Cardiac fibroblast (primary cell): ENCODE results near the gene LIN28B.

Source experiments
- DNase-seq, 2 donors: peaks; one replicate each; pipeline versions ENCODE4 v3.0.0 to v3.0.0-alpha.2; 2010; ENCODE audit warnings: low read depth in 2 of 2
- H3K4me3 ChIP-seq, 2 donors: replicated peaks in 1 of 2; 1 replicate in 1 of 2; 2 replicates in 1 of 2; pipeline ENCODE4 v1.5.1; 2011; ENCODE audit warnings: low read depth in 2 of 2, low read length in 2 of 2, mild to moderate bottlenecking in 2 of 2, moderate library complexity in 1 of 2
- TF ChIP-seq, protein P1 (sequence below): IDR thresholded peaks from one replicate; pipeline ENCODE4 v1.5.1; 2011; ENCODE audit warnings: low read depth, mild to moderate bottlenecking, low read length, inconsistent platforms

Gene LIN28B

DNA sequence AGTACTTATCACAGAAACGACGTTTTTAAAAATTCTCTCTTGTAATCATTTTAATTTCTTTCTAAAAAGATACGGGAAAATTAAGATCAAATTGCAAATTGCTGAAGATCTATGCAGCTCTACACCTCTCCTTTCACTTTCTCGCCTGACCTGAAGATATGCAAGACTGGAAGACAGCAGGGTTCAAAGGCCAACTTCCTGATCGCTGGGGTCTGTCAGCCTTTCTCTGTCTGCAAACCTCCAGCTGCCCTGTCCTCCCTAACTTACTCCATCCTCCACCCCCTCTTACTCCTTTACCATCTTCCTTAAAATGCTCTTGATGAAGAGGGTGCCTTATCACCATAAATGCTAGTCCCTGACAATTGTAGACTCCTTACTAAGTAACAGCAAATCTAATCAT is 159.2 kb downstream of the LIN28B start:
- TF ChIP-seq, protein P1, sequence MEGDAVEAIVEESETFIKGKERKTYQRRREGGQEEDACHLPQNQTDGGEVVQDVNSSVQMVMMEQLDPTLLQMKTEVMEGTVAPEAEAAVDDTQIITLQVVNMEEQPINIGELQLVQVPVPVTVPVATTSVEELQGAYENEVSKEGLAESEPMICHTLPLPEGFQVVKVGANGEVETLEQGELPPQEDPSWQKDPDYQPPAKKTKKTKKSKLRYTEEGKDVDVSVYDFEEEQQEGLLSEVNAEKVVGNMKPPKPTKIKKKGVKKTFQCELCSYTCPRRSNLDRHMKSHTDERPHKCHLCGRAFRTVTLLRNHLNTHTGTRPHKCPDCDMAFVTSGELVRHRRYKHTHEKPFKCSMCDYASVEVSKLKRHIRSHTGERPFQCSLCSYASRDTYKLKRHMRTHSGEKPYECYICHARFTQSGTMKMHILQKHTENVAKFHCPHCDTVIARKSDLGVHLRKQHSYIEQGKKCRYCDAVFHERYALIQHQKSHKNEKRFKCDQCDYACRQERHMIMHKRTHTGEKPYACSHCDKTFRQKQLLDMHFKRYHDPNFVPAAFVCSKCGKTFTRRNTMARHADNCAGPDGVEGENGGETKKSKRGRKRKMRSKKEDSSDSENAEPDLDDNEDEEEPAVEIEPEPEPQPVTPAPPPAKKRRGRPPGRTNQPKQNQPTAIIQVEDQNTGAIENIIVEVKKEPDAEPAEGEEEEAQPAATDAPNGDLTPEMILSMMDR = no peak
- H3K4me3 ChIP-seq = no peak overlapping the region
- DNase-seq = no peak

DNA sequence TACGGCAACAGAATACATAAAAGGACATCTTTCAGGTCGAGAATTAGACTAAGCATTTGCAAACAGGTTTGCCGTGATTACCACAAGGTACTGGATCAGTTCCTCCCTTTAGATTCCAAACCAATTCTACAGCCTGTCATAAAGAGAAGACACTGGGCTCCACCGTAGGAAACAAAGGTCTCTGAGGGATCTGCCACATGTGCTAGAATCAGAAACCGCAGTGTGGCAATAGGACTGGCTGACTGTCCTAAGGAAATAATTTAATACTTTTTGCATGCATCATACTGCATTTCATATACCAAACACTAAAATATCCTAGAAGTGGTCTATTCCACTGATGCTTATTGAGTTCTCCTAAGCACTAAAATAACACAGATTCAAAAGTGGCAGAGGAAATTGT is 163.7 kb downstream of the LIN28B start:
- no peak overlapping the region for H3K4me3 ChIP-seq
- TF ChIP-seq, protein P1 = no peak
- peak in 1 of 2 donors; percentile 9 for DNase-seq

DNA sequence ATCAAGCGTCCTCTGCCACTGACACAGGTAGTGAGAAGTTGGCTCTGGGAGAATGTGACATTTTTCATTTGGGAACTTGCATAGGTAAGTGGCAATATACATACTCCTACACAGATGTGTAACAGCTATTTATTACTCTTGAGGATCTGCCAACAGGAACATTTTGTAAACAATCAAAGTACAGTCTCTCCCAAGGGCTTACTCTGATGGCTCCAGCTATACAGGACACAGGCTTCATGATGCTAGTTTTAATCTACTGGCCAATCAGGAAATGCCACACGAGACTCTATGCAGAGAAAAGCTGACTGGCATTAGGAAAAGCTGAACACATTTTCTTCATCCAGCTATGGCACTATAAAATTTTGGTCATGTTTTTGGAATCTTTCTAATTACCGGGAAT is 165.1 kb downstream of the LIN28B start:
- TF ChIP-seq, protein P1 = no peak
- DNase-seq = no peak

DNA sequence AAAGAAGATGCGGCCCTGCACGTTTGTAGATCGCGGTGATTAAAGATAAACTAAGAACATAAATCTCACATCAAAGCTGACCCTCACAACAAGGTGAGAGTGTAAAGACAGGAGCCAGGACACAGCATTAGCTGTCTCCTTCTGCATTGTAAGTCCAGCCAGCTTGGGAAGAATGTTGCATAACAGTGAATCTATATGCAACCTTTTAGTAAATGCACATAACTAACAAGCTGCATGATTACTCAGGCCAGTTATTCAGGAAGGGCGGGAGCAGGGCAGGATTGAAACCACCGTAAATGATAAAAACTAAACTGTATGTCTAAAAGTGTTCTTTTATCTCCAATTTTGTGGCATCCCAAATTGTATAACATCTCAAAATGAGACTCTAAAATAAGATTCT is 165.8 kb downstream of the LIN28B start:
- TF ChIP-seq, protein P1 = no peak
- no peak overlapping the region for H3K4me3 ChIP-seq
- DNase-seq = no peak

More for the DNA sequence above, 165.1 kb downstream of the LIN28B start:
- H3K4me3 ChIP-seq = no peak overlapping the region
